H1 (cell line): ENCODE data around the gene LRRC74A. TPM values are rescaled to one million over a fixed set of nuclear protein-coding genes. Genes with fewer than 3 reads are reported as not detected.

Source experiments
- KDM5A ChIP-seq: fragments of 200-600 bp; IDR thresholded peaks from 2 replicates; pipeline ENCODE4 v1.7.1; 2012; ENCODE audit warnings: mild to moderate bottlenecking, low read length, inconsistent platforms, mixed read lengths
- NRF1 ChIP-seq: IDR thresholded peaks from 2 replicates; pipeline ENCODE4 v1.6.1; 2011; ENCODE audit warnings: mild to moderate bottlenecking, low read depth, low read length, improper control_type of control experiment
- RBBP5 ChIP-seq: IDR thresholded peaks from 2 replicates; pipeline ENCODE4 v1.7.1; 2012; ENCODE audit warnings: low read depth, mild to moderate bottlenecking, inconsistent platforms, low read length, moderate library complexity, borderline replicate concordance
- SIN3A ChIP-seq, 2 experiments: IDR thresholded peaks in 1 of 2; conservative IDR thresholded peaks in 1 of 2; 2 replicates each; pipeline ENCODE4 v1.6.1; 2011 to 2012; ENCODE audit warnings: low read length in 2 of 2, improper control_type of control experiment in 1 of 2, low read depth in 1 of 2, mild to moderate bottlenecking in 1 of 2
- TEAD4 ChIP-seq: IDR thresholded peaks from 2 replicates; pipeline ENCODE4 v1.6.1; 2012; ENCODE audit warnings: low read depth, low read length, inconsistent platforms, mixed read lengths
- polyA plus RNA-seq, 7 experiments: library from polyadenylated mRNA; depleted of rRNA in 3 of 7; stranded (reverse) in 5 of 7; unstranded in 2 of 7; fragments of >200 nt in 5 of 7; fragments of 200-250 nt in 2 of 7; gene quantifications; 1 replicate in 5 of 7; 2 replicates in 1 of 7; 4 replicates in 1 of 7; pipeline versions ENCODE4 v1.2.1 to v1.2.3, GENCODE V29; 2011 to 2013; ENCODE audit warnings: missing spikeins in 2 of 7, mixed read lengths in 2 of 7
- total RNA-seq: library from RNA; stranded (reverse); fragmentation: NEBNext Ultra II Directional; extraction: Animal tissue kit (Norgen Biotek cat#: 25700); gene quantifications from 2 replicates; pipeline ENCODE4 v1.2.1, GENCODE V29; 2021

Gene LRRC74A
- total and polyA plus RNA-seq, 2 of the 8 experiments (the other 6 are each of a cell fraction or from before 2014, with no cell fraction given), result not detected

DNA sequence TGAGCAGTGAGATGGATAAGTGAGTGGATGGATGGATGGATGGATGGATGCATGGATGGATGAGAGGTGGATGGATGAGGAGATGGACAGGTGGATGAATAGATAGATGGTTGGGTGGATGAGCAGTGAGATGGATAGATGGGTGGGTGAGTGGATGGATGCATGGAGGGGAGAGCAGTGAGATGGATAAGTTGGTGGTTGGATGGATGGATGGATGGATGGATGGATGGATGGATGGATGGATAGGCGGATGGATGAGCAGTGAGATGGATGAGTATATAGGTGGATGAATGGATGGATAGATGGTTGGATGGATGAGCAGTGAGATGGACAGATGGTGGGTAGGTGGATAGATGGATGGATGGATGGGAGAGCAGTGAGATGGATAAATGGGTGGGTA lies 30.6 kb downstream of the LRRC74A start (continued):
- no peak for TF ChIP-seq SIN3A (conservative IDR thresholded peaks at IDR 0.05 in 1 of 2, IDR thresholded peaks at IDR 0.05 in 1 of 2; ENCODE audit: low read depth in 1 of 2, low read length in 2 of 2)
- TF ChIP-seq KDM5A, result no peak
- no peak for TF ChIP-seq NRF1
- TF ChIP-seq TEAD4, result no peak
- no peak for TF ChIP-seq RBBP5
